Endothelial cell of umbilical vein (primary cell): ENCODE measurements around the gene ISY1. TPM values are rescaled to one million over a fixed set of nuclear protein-coding genes. Genes with fewer than 3 reads are reported as not detected.

Source experiments
- BruUV-seq: library from RNA; stranded (reverse); fragments of 400-500 nt; replicated peaks from 2 replicates; lab custom pipeline; 2021; lab: Mats Ljungman, UMichigan
- CTCF ChIA-PET: fragments of 300-600, 350-600 bp; sonication (Branson Sonifier 250); formaldehyde crosslinking; loops from one replicate; lab custom pipeline; 2021; ENCODE audit warnings: antibody characterized with exemption, inconsistent platforms; lab: Charles Lee
- POLR2A ChIA-PET: fragments of 300-600, 350-600 bp; sonication (Branson Sonifier 250); formaldehyde crosslinking; loops from one replicate; lab custom pipeline; 2021; ENCODE audit warnings: antibody characterized with exemption, inconsistent platforms; lab: Charles Lee
- DNase-seq: peaks from one replicate; pipeline ENCODE4 v3.0.0-alpha.2; 2011; ENCODE audit warnings: low read depth, low spot score
- FAIRE-seq: peaks from 2 replicates; lab custom pipeline; 2011; peaks lifted over from hg19 to GRCh38; lab: Jason Lieb, UNC
- H2AFZ ChIP-seq: 2 replicates; pipeline ENCODE4 v1.6.0; 2012; ENCODE audit warnings: low read depth, low read length, control low read depth, inconsistent platforms
- H3K27ac ChIP-seq: 2 replicates; pipeline ENCODE4 v1.5.1; 2011; ENCODE audit warnings: low read depth, mild to moderate bottlenecking, control low read depth, low read length, moderate library complexity; ENCODE audit not compliant: insufficient read depth
- H3K27me3 ChIP-seq, 2 experiments: 2 replicates each; pipeline versions ENCODE4 v1.6.0 to v1.6.1; 2011; ENCODE audit warnings: low read length in 2 of 2, mixed read lengths in 1 of 2; ENCODE audit not compliant: control insufficient read depth in 2 of 2, insufficient read depth in 2 of 2
- H3K36me3 ChIP-seq, 2 experiments: 2 replicates in 1 of 2; 3 replicates in 1 of 2; pipeline ENCODE4 v1.5.1; 2011; ENCODE audit warnings: low read length in 2 of 2, mild to moderate bottlenecking in 1 of 2, moderate library complexity in 1 of 2; ENCODE audit not compliant: control insufficient read depth in 2 of 2, insufficient read depth in 2 of 2; ENCODE audit errors: extremely low read depth in 1 of 2
- H3K4me1 ChIP-seq: 3 replicates; pipeline ENCODE4 v1.5.1; 2011; ENCODE audit warnings: mild to moderate bottlenecking, low read length; ENCODE audit not compliant: control insufficient read depth, insufficient read depth; ENCODE audit errors: extremely low read depth
- H3K4me2 ChIP-seq: 2 replicates; pipeline ENCODE4 v1.6.1; 2011; ENCODE audit warnings: low read length, control low read depth, mixed read lengths; ENCODE audit not compliant: insufficient read depth
- H3K4me3 ChIP-seq, 3 experiments: fragments of 200-600 bp in 1 of 3; sonication (generic), shearing (Covaris generic) in 1 of 3; replicated peaks in 1 of 3; 2 replicates each; pipeline ENCODE4 v1.5.1; 2011 to 2016; ENCODE audit warnings: control low read depth in 3 of 3, low read length in 3 of 3, mild to moderate bottlenecking in 2 of 3, inconsistent platforms in 1 of 3, low read depth in 1 of 3, moderate library complexity in 1 of 3; ENCODE audit not compliant: insufficient read depth in 1 of 3
- H3K79me2 ChIP-seq: 2 replicates; pipeline ENCODE4 v1.6.0; 2012; ENCODE audit warnings: low read length, inconsistent platforms; ENCODE audit not compliant: control insufficient read depth, insufficient read depth
- H3K9ac ChIP-seq: replicated peaks from 2 replicates; pipeline ENCODE3; 2011; ENCODE audit warnings: low read length, control low read depth; ENCODE audit not compliant: insufficient read depth; ENCODE audit errors: extremely low read depth
- H3K9me1 ChIP-seq: replicated peaks from 3 replicates; pipeline ENCODE4 v1.6.0; 2011; ENCODE audit warnings: mild to moderate bottlenecking, low read length; ENCODE audit not compliant: control insufficient read depth, insufficient read depth; ENCODE audit errors: extremely low read depth
- H3K9me3 ChIP-seq: replicated peaks from 2 replicates; pipeline ENCODE4 v1.5.1; 2012; ENCODE audit warnings: low read length, inconsistent platforms; ENCODE audit not compliant: control insufficient read depth, insufficient read depth
- H4K20me1 ChIP-seq: replicated peaks from 2 replicates; pipeline ENCODE3; 2011; ENCODE audit warnings: mild to moderate bottlenecking, low read length; ENCODE audit not compliant: control insufficient read depth, insufficient read depth; ENCODE audit errors: extremely low read depth
- EZH2 ChIP-seq: IDR thresholded peaks from 2 replicates; pipeline ENCODE4 v1.6.1; 2012; ENCODE audit warnings: borderline replicate concordance, low read depth, mild to moderate bottlenecking, moderate library complexity, low read length, inconsistent platforms; ENCODE audit not compliant: severe bottlenecking
- FOS ChIP-seq: IDR thresholded peaks from 2 replicates; pipeline ENCODE4 v1.6.1; 2011; ENCODE audit warnings: mild to moderate bottlenecking, low read length, moderate library complexity, borderline replicate concordance; ENCODE audit not compliant: insufficient read depth
- GATA2 ChIP-seq: IDR thresholded peaks from 2 replicates; pipeline ENCODE4 v1.7.0; 2011; ENCODE audit warnings: low read depth, mild to moderate bottlenecking, moderate library complexity, mixed read lengths, low read length; ENCODE audit not compliant: insufficient read length, insufficient read depth
- JUN ChIP-seq: IDR thresholded peaks from 2 replicates; pipeline ENCODE4 v1.6.1; 2011; ENCODE audit warnings: borderline replicate concordance, low read depth; ENCODE audit not compliant: insufficient read length, insufficient read depth
- POLR2A ChIP-seq: IDR thresholded peaks from 2 replicates; pipeline ENCODE4 v1.6.1; 2012; ENCODE audit warnings: low read depth, mild to moderate bottlenecking, control low read depth, low read length
- dilution Hi-C: fragments of 300-500 bp; cut with MboI; formaldehyde crosslinking; loops from one replicate; pipeline ENCODE4 v1.15.0; 2019; ENCODE audit warnings: low sequenced_read_pairs; ENCODE audit not compliant: extremely low pct_ligation_motif_present
- intact Hi-C: fragments of 100-400 bp; cut with micrococcal nuclease; formaldehyde crosslinking; loops from one replicate; pipeline ENCODE4 v1.10.0; 2022
- polyA plus RNA-seq, 4 experiments: library from polyadenylated mRNA; depleted of rRNA in 3 of 4; stranded (reverse) in 3 of 4; unstranded in 1 of 4; fragments of >200 nt; gene quantifications; 2 replicates each; pipeline versions ENCODE4 v1.2.1 to v1.2.3, GENCODE V29; 2011 to 2012; ENCODE audit warnings: missing spikeins in 1 of 4
- total RNA-seq: library from RNA; stranded (reverse); gene quantifications from 2 replicates; pipeline ENCODE4 v1.2.3, GENCODE V29; 2021
- TF ChIP-seq, protein P1 (sequence below): IDR thresholded peaks from 2 replicates; pipeline ENCODE4 v1.6.1; 2011; ENCODE audit not compliant: insufficient read depth, insufficient read length
- TF ChIP-seq, protein P2 (sequence below), 2 donors: IDR thresholded peaks; 1 replicate in 1 of 2; 2 replicates in 1 of 2; pipeline ENCODE4 v1.5.1; 2011; ENCODE audit warnings: low read length in 2 of 2, mild to moderate bottlenecking in 2 of 2, moderate library complexity in 2 of 2, control low read depth in 1 of 2, inconsistent platforms in 1 of 2, low read depth in 1 of 2; ENCODE audit not compliant: insufficient read depth in 1 of 2; ENCODE audit errors: extremely low read depth in 1 of 2

Gene ISY1
- total and polyA plus RNA-seq, 2 donors (not counting 3 experiments of a cell fraction or from before 2014, with no cell fraction given) = 50.7 to 59.4 TPM

DNA sequence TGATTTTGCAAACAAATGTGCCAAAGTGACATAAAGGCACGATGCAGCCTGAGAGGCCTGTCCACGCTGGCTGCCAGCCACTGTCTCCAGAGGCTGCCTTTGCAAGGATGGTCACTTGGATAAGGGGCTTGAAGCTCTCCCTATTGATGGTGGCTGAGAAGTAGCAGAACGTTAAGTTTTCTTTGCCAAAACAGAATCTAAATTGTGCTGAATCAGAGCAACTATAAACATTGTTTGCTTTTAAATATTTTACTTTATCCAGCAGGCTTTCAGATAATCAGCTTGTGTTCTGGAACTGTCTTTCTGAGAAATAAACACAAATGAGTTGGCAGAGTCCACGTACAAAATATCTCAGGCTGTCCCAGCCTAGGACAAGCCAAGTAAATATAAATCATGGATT lies 46.6 kb upstream of the ISY1 start:
- DNase-seq (no peak), FAIRE-seq (no peak)
- no peak overlapping the region for H3K4me2 ChIP-seq
- no peak overlapping the region for H3K4me3 ChIP-seq
- ChIA-PET CTCF (interaction anchor here (3.8 kb wide), 1 partner anchor 12 kb away, joined by 12 read pairs; no protein-coding TSS in a partner anchor), POLR2A (no interaction called here)
- H3K36me3 ChIP-seq = no peaks in the 10 kb centered on the region
- BruUV-seq = no TSS peak
- intact Hi-C loops = no loop called here
- no peak overlapping the region for H3K9ac ChIP-seq
- no peaks in the 10 kb centered on the region for H3K9me3 ChIP-seq
- H4K20me1 ChIP-seq = no peaks in the 10 kb centered on the region
- no peaks in the 10 kb centered on the region for H3K79me2 ChIP-seq
- TF ChIP-seq EZH2 (no peak), FOS (no peak), POLR2A (no peak), JUN (no peak), GATA2 (no peak)
- TF ChIP-seq, protein P1, sequence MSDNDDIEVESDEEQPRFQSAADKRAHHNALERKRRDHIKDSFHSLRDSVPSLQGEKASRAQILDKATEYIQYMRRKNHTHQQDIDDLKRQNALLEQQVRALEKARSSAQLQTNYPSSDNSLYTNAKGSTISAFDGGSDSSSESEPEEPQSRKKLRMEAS = no peak
- TF ChIP-seq, protein P2, sequence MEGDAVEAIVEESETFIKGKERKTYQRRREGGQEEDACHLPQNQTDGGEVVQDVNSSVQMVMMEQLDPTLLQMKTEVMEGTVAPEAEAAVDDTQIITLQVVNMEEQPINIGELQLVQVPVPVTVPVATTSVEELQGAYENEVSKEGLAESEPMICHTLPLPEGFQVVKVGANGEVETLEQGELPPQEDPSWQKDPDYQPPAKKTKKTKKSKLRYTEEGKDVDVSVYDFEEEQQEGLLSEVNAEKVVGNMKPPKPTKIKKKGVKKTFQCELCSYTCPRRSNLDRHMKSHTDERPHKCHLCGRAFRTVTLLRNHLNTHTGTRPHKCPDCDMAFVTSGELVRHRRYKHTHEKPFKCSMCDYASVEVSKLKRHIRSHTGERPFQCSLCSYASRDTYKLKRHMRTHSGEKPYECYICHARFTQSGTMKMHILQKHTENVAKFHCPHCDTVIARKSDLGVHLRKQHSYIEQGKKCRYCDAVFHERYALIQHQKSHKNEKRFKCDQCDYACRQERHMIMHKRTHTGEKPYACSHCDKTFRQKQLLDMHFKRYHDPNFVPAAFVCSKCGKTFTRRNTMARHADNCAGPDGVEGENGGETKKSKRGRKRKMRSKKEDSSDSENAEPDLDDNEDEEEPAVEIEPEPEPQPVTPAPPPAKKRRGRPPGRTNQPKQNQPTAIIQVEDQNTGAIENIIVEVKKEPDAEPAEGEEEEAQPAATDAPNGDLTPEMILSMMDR (IDR thresholded peaks at IDR 0.05; ENCODE audit: extremely low read depth in 1 of 2, insufficient read depth in 1 of 2, low read depth in 1 of 2, low read length in 2 of 2) = no peak
- dilution Hi-C loops = no loop called here
- H2AFZ ChIP-seq = no peak overlapping the region
- no peaks in the 10 kb centered on the region for H3K9me1 ChIP-seq
- peaks cover 8% of the 10 kb centered on the region for H3K4me1 ChIP-seq
- H3K27ac ChIP-seq = no peak overlapping the region
- H3K27me3 ChIP-seq = no peaks in the 10 kb centered on the region
